Measurements from ENCODE around the gene TEKTIP1.
"Not testable (repeated sequence)": the region's sequence is repeated elsewhere in the genome, so short reads cannot be mapped to it uniquely, and the experiment has no call there.

The TEKTIP1 gene

DNA sequence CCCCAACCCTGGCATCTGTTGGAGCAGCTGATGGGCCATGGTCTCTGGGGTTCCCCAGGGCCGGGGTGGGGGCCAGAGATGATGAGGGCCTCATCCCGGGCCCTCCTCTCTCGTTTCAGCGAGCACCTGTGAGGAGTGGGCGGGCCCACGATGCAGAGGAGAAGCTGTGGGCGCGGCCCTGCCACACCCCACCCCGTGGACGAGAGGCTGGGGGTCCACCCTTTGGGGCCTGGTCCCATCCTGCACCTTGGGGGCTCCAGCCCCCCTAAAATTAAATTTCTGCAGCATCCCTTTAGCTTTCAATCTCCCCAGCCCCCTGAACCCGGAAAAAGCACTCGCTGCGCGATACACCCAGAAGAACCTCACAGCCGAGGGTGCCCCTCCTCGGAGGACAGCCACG, 39.4 kb downstream of the TEKTIP1 start:
- TF ChIP-seq, protein P1, sequence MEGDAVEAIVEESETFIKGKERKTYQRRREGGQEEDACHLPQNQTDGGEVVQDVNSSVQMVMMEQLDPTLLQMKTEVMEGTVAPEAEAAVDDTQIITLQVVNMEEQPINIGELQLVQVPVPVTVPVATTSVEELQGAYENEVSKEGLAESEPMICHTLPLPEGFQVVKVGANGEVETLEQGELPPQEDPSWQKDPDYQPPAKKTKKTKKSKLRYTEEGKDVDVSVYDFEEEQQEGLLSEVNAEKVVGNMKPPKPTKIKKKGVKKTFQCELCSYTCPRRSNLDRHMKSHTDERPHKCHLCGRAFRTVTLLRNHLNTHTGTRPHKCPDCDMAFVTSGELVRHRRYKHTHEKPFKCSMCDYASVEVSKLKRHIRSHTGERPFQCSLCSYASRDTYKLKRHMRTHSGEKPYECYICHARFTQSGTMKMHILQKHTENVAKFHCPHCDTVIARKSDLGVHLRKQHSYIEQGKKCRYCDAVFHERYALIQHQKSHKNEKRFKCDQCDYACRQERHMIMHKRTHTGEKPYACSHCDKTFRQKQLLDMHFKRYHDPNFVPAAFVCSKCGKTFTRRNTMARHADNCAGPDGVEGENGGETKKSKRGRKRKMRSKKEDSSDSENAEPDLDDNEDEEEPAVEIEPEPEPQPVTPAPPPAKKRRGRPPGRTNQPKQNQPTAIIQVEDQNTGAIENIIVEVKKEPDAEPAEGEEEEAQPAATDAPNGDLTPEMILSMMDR (IDR thresholded peaks at IDR 0.05; ENCODE audit: insufficient read depth, low read depth, low read length, missing control alignments), result no peak
- DNase-seq (ENCODE audit: low read depth), result no peak
- no peak overlapping the region for H3K4me3 ChIP-seq (ENCODE audit: low read depth, low read length)

DNA sequence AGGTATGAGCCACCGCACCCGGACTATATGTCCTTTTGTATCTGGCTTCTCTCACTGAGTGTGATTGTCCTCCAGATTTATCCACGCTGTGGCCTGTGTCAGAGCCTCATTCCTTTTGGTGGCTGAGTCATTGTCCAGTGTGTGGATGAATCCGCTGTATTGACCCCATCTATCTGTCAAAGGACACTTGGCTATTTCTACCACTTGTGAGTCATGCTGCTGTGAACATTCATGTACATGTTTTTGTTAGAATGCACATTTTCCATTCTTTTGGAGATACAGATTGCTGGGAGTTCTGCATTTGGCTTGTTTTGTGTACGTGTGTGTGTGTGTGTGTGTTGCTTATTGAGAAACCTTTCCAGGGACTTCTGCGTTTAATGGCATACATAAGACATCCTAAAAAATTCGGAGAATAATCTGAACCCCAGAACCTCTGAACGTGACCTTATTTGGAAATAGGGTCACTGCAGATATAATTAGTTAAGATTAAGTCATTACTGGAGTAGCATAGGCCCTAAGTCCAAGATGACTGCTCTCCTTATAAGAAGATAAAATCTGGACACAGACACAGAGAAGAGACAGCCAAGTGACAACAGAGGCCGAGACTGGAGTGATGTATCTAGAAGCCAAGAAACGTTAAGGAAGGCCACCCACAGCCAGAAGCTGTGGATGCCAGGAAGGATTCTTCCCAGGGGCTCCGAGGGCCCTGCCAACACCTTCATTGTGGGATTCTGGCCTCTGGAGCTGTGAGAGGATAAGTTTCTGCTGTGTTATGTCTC, 41.4 kb downstream of the TEKTIP1 start:
- TF ChIP-seq, protein P1 (IDR thresholded peaks at IDR 0.05; ENCODE audit: insufficient read depth, low read depth, low read length, missing control alignments), result no peak
- DNase-seq (ENCODE audit: low read depth), result no peak
- no peak overlapping the region for H3K4me3 ChIP-seq (ENCODE audit: low read depth, low read length)

DNA sequence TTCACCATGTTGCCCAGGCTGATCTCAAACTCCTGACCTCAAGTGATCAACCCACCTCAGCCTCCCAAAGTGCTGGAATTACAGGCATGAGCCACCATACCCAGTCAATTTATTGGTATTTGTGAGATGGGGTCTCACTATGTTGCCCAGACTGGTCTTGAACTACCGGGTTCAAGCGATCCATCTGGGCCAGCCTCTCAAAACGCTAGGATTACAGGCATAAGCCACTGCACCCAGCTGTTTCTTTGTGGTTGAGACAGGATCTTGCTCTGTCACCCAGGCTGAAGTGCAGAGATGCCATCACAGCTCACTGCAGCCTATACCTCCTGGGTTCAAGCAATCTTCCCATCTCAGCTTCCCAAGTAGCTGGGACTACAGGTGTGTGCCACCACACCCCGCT, 42.8 kb downstream of the TEKTIP1 start:
- DNase-seq (ENCODE audit: low read depth); H3K4me3 ChIP-seq (ENCODE audit: low read depth, low read length): not testable (repeated sequence)

DNA sequence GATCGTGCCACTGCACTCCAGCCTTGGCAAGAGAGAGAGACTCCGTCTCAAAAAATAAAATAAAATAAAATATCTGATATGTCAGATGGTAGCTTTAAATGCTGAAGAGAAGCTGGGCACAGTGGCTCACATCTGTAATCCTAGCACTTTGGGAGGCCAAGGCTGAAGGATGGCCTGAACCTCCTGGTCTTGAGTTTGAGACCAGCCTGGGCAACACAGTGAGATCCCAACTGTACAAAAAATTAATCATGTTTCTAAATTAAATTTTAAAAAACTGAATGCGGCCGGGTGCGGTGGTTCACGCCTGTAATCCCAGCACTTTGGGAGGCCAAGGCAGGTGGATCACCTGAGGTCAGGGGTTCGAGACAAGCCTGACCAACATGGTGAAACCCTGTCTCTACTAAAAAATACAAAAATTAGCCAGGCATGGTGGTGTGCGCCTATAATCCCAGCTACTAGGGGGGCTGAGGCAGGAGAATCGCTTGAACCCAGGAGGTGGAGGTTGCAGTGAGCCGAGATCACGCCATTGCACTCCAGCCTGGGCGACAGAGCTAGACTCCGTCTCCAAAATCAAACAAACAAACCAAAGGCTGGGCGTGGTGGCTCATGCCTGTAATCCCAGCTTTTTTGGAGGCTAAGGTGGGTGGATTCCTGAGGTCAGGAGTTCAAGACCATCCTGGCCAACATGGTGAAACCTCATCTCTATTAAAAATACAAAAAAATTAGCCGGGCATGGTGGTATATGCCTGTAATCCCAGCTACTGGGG, 45.2 kb downstream of the TEKTIP1 start:
- H3K4me3 ChIP-seq (ENCODE audit: low read depth, low read length); DNase-seq (ENCODE audit: low read depth): not testable (repeated sequence)

DNA sequence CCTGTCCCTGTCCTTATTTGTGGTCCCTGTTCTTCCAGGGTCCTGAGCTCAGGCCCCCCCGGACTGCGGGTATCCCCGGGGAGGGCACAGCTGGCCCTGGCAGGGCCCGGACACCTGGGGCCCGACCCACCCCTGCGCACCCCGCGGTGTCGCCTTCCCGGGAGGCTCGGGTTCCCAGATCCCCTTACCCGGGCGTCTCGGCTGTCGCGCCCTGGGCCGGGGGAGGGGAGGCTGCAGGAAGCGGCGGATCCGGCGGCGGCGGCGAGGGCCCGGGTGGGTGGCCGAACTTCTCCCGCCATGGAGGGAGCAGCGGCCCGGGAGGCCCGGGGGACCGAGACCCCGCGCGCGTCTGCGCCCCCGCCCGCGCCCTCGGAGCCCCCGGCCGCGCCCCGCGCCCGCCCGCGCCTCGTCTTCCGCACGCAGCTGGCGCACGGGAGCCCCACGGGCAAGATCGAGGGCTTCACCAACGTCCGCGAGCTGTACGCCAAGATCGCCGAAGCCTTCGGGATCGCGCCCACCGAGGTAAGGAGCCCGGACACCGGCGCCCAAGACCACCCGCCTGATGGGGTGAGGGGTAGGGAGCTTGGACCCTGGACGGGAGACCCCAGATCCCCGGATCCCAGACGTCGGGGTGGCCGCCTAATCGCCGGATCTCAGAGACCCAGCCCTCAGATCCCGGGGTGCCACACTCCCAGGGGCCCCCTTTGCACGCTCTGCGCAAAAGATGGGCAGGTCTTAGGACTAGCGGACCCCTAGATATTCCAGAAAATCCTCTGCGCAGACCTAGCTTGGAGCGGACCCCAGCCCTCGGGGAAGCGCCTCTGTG, 46.5 kb downstream of the TEKTIP1 start, which contains the start of gene GIPC3:
TSS of gene GIPC3 (plus strand) at position 178 of the 826 bp plus-strand sequence. CDS start at position 298, 120 bp downstream.
- H3K4me3 ChIP-seq (ENCODE audit: low read depth, low read length), result no peak within 1 kb of the TSS
- no peak for DNase-seq (ENCODE audit: low read depth)
- TF ChIP-seq, protein P1 (IDR thresholded peaks at IDR 0.05; ENCODE audit: insufficient read depth, low read depth, low read length, missing control alignments), result no peak

DNA sequence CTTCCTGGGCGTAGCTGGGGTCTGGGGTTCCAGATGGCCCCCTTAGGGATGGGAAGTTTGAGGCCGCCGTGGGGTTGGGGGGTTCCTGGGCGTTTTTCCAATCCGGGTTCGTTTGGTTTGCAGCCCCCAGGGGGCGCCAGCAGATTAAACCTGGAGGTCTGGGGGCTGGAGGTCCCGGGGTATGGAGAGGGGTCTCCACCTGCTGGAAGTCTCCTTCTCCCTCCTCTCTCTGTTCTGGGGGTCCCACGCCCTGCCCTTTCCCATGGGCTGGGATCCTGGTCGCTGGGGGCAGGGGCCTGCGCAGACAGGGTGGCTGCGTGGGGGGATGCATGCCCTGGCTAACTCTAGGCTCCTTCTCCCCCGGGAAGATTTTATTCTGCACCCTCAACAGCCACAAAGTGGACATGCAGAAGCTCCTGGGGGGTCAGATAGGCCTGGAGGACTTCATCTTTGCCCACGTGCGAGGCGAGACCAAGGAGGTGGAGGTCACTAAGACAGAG, 47.2 kb downstream of the TEKTIP1 start:
- no peak for DNase-seq (ENCODE audit: low read depth)
- TF ChIP-seq, protein P1 (IDR thresholded peaks at IDR 0.05; ENCODE audit: insufficient read depth, low read depth, low read length, missing control alignments), result peak; percentile 49
- H3K4me3 ChIP-seq (ENCODE audit: low read depth, low read length), result no peak overlapping the region

DNA sequence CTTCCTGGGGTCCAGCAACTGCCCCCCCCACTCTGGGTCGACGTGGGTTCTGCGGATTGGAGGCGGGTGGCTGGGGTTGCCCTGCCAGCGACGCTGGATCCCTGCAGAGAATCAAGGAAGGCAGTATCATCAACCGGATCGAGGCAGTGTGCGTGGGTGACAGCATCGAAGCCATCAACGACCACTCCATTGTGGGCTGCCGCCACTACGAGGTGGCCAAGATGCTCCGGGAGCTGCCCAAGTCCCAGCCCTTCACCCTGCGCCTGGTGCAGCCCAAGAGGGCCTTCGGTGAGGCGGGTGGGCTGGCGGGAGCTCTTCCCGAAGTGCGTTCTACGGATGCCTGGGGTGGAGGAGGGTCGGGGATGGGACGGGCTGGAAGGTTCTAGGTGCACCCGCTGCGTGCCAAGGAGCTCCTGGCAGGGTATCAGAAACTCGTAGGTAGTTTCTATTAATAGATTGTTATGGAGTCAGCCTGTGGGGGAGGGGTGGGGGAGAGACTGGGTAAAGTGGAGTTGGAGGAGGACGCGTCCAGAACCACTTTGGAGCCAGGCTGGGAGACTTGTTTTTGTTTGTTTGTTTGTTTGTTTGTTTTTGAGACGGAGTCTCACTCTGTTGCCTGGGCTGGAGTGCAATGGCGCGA, 47.9 kb downstream of the TEKTIP1 start:
- no peak overlapping the region for H3K4me3 ChIP-seq (ENCODE audit: low read depth, low read length)
- no peak for DNase-seq (ENCODE audit: low read depth)
- TF ChIP-seq, protein P1 (IDR thresholded peaks at IDR 0.05; ENCODE audit: insufficient read depth, low read depth, low read length, missing control alignments), result no peak
